H1 (cell line): ENCODE data around the gene DCBLD2. TPM values are rescaled to one million over a fixed set of nuclear protein-coding genes. Genes with fewer than 3 reads are reported as not detected.

ENCODE experiments used
- CTCF ChIA-PET: fragments of 300-600 bp; sonication (Branson Sonifier 250); formaldehyde crosslinking; loops from one replicate; lab custom pipeline; 2021; ENCODE audit not compliant: partially characterized antibody; lab: Charles Lee
- POLR2A ChIA-PET: fragments of 300-600 bp; sonication (Branson Sonifier 250); formaldehyde crosslinking; loops from one replicate; lab custom pipeline; 2021; ENCODE audit warnings: inconsistent platforms; ENCODE audit not compliant: partially characterized antibody; lab: Charles Lee
- DNase-seq, 2 experiments: peaks; one replicate each; pipeline versions ENCODE4 v3.0.0 to v3.0.0-alpha.2; 2010 to 2022; ENCODE audit warnings: low spot score in 2 of 2, low read depth in 1 of 2, mixed read lengths in 1 of 2
- FAIRE-seq: peaks from 2 replicates; lab custom pipeline; 2011; peaks lifted over from hg19 to GRCh38; lab: Jason Lieb, UNC
- H2AFZ ChIP-seq: 2 replicates; pipeline ENCODE4 v1.8.1; 2012; ENCODE audit warnings: low read length, inconsistent platforms
- H2AK5ac ChIP-seq: 2 replicates; pipeline ENCODE4 v1.6.1; 2013; ENCODE audit warnings: low read depth, low read length
- H2BK120ac ChIP-seq: replicated peaks from 2 replicates; pipeline ENCODE3; 2013; ENCODE audit warnings: low read depth, low read length, inconsistent platforms
- H2BK12ac ChIP-seq: 2 replicates; pipeline ENCODE4 v1.6.1; 2013; ENCODE audit warnings: low read depth, low read length
- H2BK15ac ChIP-seq: 2 replicates; pipeline ENCODE4 v1.6.1; 2013; ENCODE audit warnings: low read length
- H2BK20ac ChIP-seq: 2 replicates; pipeline ENCODE4 v1.6.1; 2013; ENCODE audit warnings: low read length
- H2BK5ac ChIP-seq: 2 replicates; pipeline ENCODE4 v1.6.1; 2013; ENCODE audit warnings: low read depth, low read length
- H3K14ac ChIP-seq: 2 replicates; pipeline ENCODE4 v1.6.1; 2013; ENCODE audit warnings: inconsistent platforms; ENCODE audit not compliant: insufficient read length
- H3K18ac ChIP-seq: 2 replicates; pipeline ENCODE4 v1.6.1; 2013; ENCODE audit warnings: low read length; ENCODE audit errors: extremely low read depth
- H3K23ac ChIP-seq: 2 replicates; pipeline ENCODE4 v1.6.1; 2013; ENCODE audit warnings: inconsistent platforms; ENCODE audit not compliant: insufficient read length
- H3K23me2 ChIP-seq: 2 replicates; pipeline ENCODE4 v1.6.1; 2013; ENCODE audit warnings: low read depth, low read length
- H3K27ac ChIP-seq: 2 replicates; pipeline ENCODE4 v1.6.1; 2011; ENCODE audit warnings: low read depth, low read length, inconsistent platforms
- H3K27me3 ChIP-seq, 4 experiments: replicated peaks in 1 of 4; 1 replicate in 1 of 4; 2 replicates in 3 of 4; pipeline versions ENCODE4 v1.6.1 to v1.8.1; 2011 to 2013; ENCODE audit warnings: low read length in 3 of 4, mild to moderate bottlenecking in 3 of 4, inconsistent platforms in 2 of 4, mixed read lengths in 2 of 4, moderate library complexity in 1 of 4; ENCODE audit not compliant: control insufficient read depth in 3 of 4, insufficient read depth in 3 of 4; ENCODE audit errors: extremely low read depth in 1 of 4
- H3K36me3 ChIP-seq, 4 experiments: 2 replicates each; pipeline versions ENCODE4 v1.6.1 to v1.8.1; 2011 to 2013; ENCODE audit warnings: mild to moderate bottlenecking in 4 of 4, low read length in 3 of 4, moderate library complexity in 2 of 4, control low read depth in 1 of 4, inconsistent platforms in 1 of 4; ENCODE audit not compliant: insufficient read depth in 4 of 4, control insufficient read depth in 2 of 4
- H3K4ac ChIP-seq: replicated peaks from 2 replicates; pipeline ENCODE3; 2013; ENCODE audit warnings: low read length, low read depth, mixed read lengths, inconsistent platforms; ENCODE audit not compliant: insufficient read length
- H3K4me1 ChIP-seq, 4 experiments: replicated peaks in 1 of 4; 1 replicate in 1 of 4; 2 replicates in 3 of 4; pipeline versions ENCODE4 v1.6.1 to v1.8.1; 2011 to 2013; ENCODE audit warnings: low read length in 3 of 4, inconsistent platforms in 2 of 4, mixed read lengths in 1 of 4; ENCODE audit not compliant: insufficient read depth in 4 of 4, control insufficient read depth in 3 of 4
- H3K4me2 ChIP-seq, 2 experiments: 2 replicates each; pipeline versions ENCODE4 v1.6.1 to v1.8.1; 2011 to 2013; ENCODE audit warnings: low read depth in 2 of 2, low read length in 2 of 2, control low read depth in 1 of 2, inconsistent platforms in 1 of 2, mild to moderate bottlenecking in 1 of 2; ENCODE audit not compliant: insufficient read depth in 1 of 2
- H3K4me3 ChIP-seq, 4 experiments: fragments of 200-600, 300-600 bp in 1 of 4; sonication (generic), shearing (Covaris generic), sonication (Bioruptor Twin) in 1 of 4; 2 replicates each; pipeline versions ENCODE4 v1.5.1 to v1.8.1; 2011 to 2016; ENCODE audit warnings: low read length in 4 of 4, low read depth in 3 of 4, control low read depth in 2 of 4, inconsistent platforms in 2 of 4, mild to moderate bottlenecking in 2 of 4, mixed read lengths in 1 of 4, moderate library complexity in 1 of 4; ENCODE audit not compliant: insufficient read depth in 2 of 4; ENCODE audit errors: extremely low read depth in 1 of 4
- H3K56ac ChIP-seq: replicated peaks from 2 replicates; pipeline ENCODE3; 2013; ENCODE audit warnings: low read depth, mild to moderate bottlenecking, mixed read lengths, low read length, inconsistent platforms; ENCODE audit not compliant: insufficient read length
- H3K79me1 ChIP-seq: 2 replicates; pipeline ENCODE4 v1.6.1; 2013; ENCODE audit warnings: low read depth, low read length, control low read depth
- H3K79me2 ChIP-seq, 2 experiments: 2 replicates each; pipeline versions ENCODE4 v1.6.1 to v1.8.1; 2012 to 2013; ENCODE audit warnings: low read length in 2 of 2, mild to moderate bottlenecking in 2 of 2, inconsistent platforms in 1 of 2; ENCODE audit not compliant: insufficient read depth in 2 of 2, control insufficient read depth in 1 of 2
- H3K9ac ChIP-seq, 4 experiments: replicated peaks in 1 of 4; 1 replicate in 1 of 4; 2 replicates in 3 of 4; pipeline versions ENCODE4 v1.6.1 to v1.8.1; 2011 to 2013; ENCODE audit warnings: low read depth in 3 of 4, low read length in 3 of 4, control low read depth in 2 of 4, mild to moderate bottlenecking in 2 of 4, moderate library complexity in 2 of 4, inconsistent platforms in 1 of 4; ENCODE audit errors: extremely low read depth in 1 of 4
- H3K9me3 ChIP-seq, 2 experiments: 2 replicates each; pipeline versions ENCODE4 v1.6.1 to v1.8.1; 2012 to 2013; ENCODE audit warnings: mild to moderate bottlenecking in 2 of 2, moderate library complexity in 2 of 2, control low read depth in 1 of 2, inconsistent platforms in 1 of 2, low read depth in 1 of 2, low read length in 1 of 2, mixed read lengths in 1 of 2; ENCODE audit not compliant: insufficient read depth in 2 of 2
- H4K20me1 ChIP-seq, 2 experiments: replicated peaks in 1 of 2; 2 replicates each; pipeline versions ENCODE3 to v1.8.1; 2011 to 2013; ENCODE audit warnings: inconsistent platforms in 2 of 2, low read length in 2 of 2, mild to moderate bottlenecking in 1 of 2; ENCODE audit not compliant: insufficient read depth in 2 of 2, control insufficient read depth in 1 of 2
- H4K5ac ChIP-seq: 2 replicates; pipeline ENCODE4 v1.6.1; 2013; ENCODE audit warnings: low read length, low read depth, mixed read lengths, inconsistent platforms; ENCODE audit not compliant: insufficient read length
- H4K8ac ChIP-seq: 2 replicates; pipeline ENCODE4 v1.8.0; 2013; ENCODE audit warnings: mild to moderate bottlenecking, moderate library complexity, low read length, inconsistent platforms; ENCODE audit not compliant: insufficient read depth; ENCODE audit errors: extremely low read depth
- H4K91ac ChIP-seq: replicated peaks from 2 replicates; pipeline ENCODE3; 2013; ENCODE audit warnings: low read length, mixed read lengths, inconsistent platforms; ENCODE audit not compliant: insufficient read length
- ATF2 ChIP-seq: IDR thresholded peaks from 2 replicates; pipeline ENCODE4 v1.6.1; 2012; ENCODE audit warnings: low read length, inconsistent platforms
- CBX5 ChIP-seq: fragments of 300-800, 300-1000 bp; sonication (generic); IDR thresholded peaks from 2 replicates; pipeline ENCODE4 v1.7.1; 2016; ENCODE audit warnings: antibody characterized with exemption, low read length, low read depth
- CHD1 ChIP-seq: IDR thresholded peaks from 2 replicates; pipeline ENCODE4 v1.6.1; 2012; ENCODE audit warnings: low read depth, low read length, improper control_type of control experiment
- E2F6 ChIP-seq: IDR thresholded peaks from 2 replicates; pipeline ENCODE4 v1.6.1; 2012; ENCODE audit warnings: inconsistent platforms
- RBBP5 ChIP-seq: IDR thresholded peaks from 2 replicates; pipeline ENCODE4 v1.7.1; 2012; ENCODE audit warnings: low read depth, mild to moderate bottlenecking, inconsistent platforms, low read length, moderate library complexity, borderline replicate concordance
- RNF2 ChIP-seq: fragments of 200-900, 300-1000 bp; sonication (generic); IDR thresholded peaks from 2 replicates; pipeline ENCODE4 v1.7.1; 2016; ENCODE audit warnings: borderline replicate concordance, low read depth, mild to moderate bottlenecking, antibody characterized with exemption, low read length; ENCODE audit not compliant: poor library complexity, severe bottlenecking; ENCODE audit errors: missing control alignments
- SUZ12 ChIP-seq: fragments of 200-600 bp; sonication (generic); IDR thresholded peaks from 2 replicates; pipeline ENCODE4 v1.6.1; 2012; ENCODE audit warnings: mild to moderate bottlenecking, inconsistent platforms, low read length, moderate library complexity, mixed read lengths
- WGBS, 2 experiments: shearing (Covaris generic) in 1 of 2; methylation state at CpG; one replicate each; pipeline versions ENCODE4 v1.1.6 to v1.1.7; 2013 to 2015; ENCODE audit warnings: low lambda C conversion rate in 2 of 2, mixed read lengths in 2 of 2, inconsistent platforms in 1 of 2, low coverage in 1 of 2, missing lambda C conversion rate in 1 of 2; ENCODE audit not compliant: insufficient replicate concordance in 2 of 2, insufficient coverage in 1 of 2, insufficient read length in 1 of 2; ENCODE audit errors: extremely low coverage in 1 of 2, missing lambda C conversion rate in 1 of 2; 5-methylcytosine and 5-hydroxymethylcytosine counted together
- polyA plus RNA-seq, 7 experiments: library from polyadenylated mRNA; depleted of rRNA in 3 of 7; stranded (reverse) in 5 of 7; unstranded in 2 of 7; fragments of >200 nt in 5 of 7; fragments of 200-250 nt in 2 of 7; gene quantifications; 1 replicate in 5 of 7; 2 replicates in 1 of 7; 4 replicates in 1 of 7; pipeline versions ENCODE4 v1.2.1 to v1.2.3, GENCODE V29; 2011 to 2013; ENCODE audit warnings: missing spikeins in 2 of 7, mixed read lengths in 2 of 7
- total RNA-seq: library from RNA; stranded (reverse); fragmentation: NEBNext Ultra II Directional; extraction: Animal tissue kit (Norgen Biotek cat#: 25700); gene quantifications from 2 replicates; pipeline ENCODE4 v1.2.1, GENCODE V29; 2021

Gene DCBLD2
- total and polyA plus RNA-seq, 2 of the 8 experiments (the other 6 are each of a cell fraction or from before 2014, with no cell fraction given): 19.6 to 63.8 TPM

- Histone ChIP-seq H2BK120ac (no peak overlapping the region), H2BK20ac (no peak overlapping the region), H4K5ac (no peak overlapping the region), H3K18ac (no peak overlapping the region), H3K23me2 (no peaks in the 10 kb centered on the region; the same call in 1 of the 2 replicates), H4K91ac (no peak overlapping the region), H2BK12ac (no peak overlapping the region), H3K14ac (no peak overlapping the region), H2AK5ac (no peak overlapping the region), H2AFZ (no peak overlapping the region), H3K56ac (no peak overlapping the region), H4K8ac (no peak overlapping the region), H3K4me3 (no peak overlapping the region), H3K36me3 (no peaks in the 10 kb centered on the region), H3K9ac (no peak overlapping the region), H3K4me1 (peaks cover 2 to 15% (median 6%) of the 10 kb centered on the region in 4 experiments; a peak in 5 of 7 replicates), H3K9me3 (no peaks in the 10 kb centered on the region), H3K4me2 (no peak overlapping the region; a peak in 1 of 4 replicates), H3K4ac (no peak overlapping the region), H3K27me3 (no peaks in the 10 kb centered on the region), H4K20me1 (peaks cover 5 to 19% of the 10 kb centered on the region in 2 experiments), H3K79me1 (peaks cover 4% of the 10 kb centered on the region; the same call in 1 of the 2 replicates), H3K23ac (no peak overlapping the region), H3K79me2 (peaks cover 17 to 100% of the 10 kb centered on the region in 2 experiments), H2BK15ac (no peak overlapping the region), H3K27ac (no peak overlapping the region), H2BK5ac (no peak overlapping the region)
- WGBS, 2 experiments: 86% methylated on average over 3 of the region's 3 CpGs; no CpG with 5 or more reads in 1 of the 2 experiments
- ChIA-PET CTCF (interaction anchor here (0.8 kb wide), 1 partner anchor 8 kb away, joined by 3 read pairs; no protein-coding TSS in a partner anchor), POLR2A (interaction anchor here (1.1 to 6.9 kb wide), 2 partner anchors 9 to 89 kb away, joined by 3 to 54 read pairs; partner anchors contain the start of gene DCBLD2)
- FAIRE-seq: no peak
- TF ChIP-seq CBX5 (no peak), E2F6 (no peak), ATF2 (no peak), RNF2 (no peak), SUZ12 (no peak), RBBP5 (no peak), CHD1 (no peak)
- no peak for DNase-seq
Measured at GRCh38 chr3:98892263-98892662, 9.2 kb downstream of the DCBLD2 start.
